ENCODE data around the gene KLHL5.

DNA sequence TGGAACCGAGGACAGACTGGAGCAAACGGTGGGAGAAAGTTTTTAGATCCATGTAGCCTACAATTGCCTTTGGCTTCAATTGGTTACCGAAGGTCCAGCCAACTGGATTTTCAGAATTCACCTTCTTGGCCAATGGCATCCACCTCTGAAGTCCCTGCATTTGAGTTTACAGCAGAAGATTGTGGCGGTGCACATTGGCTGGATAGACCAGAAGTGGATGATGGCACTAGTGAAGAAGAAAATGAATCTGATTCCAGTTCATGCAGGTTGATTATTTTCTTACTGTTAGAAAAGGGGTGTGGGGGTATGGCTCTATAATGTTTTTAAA, 702 bp downstream of the KLHL5 start:
- TF ChIP-seq CTCF (IDR thresholded peaks at IDR 0.05) = no peak
- TF ChIP-seq POLR2A (IDR thresholded peaks at IDR 0.05) = no peak
